ENCODE measurements around the gene ERO1A. TPM values are rescaled to one million over a fixed set of nuclear protein-coding genes. Genes with fewer than 3 reads are reported as not detected.

Gene ERO1A
- total and polyA plus RNA-seq, 2 experiments from 2014 or later, result 38.8 to 57.9 TPM

DNA sequence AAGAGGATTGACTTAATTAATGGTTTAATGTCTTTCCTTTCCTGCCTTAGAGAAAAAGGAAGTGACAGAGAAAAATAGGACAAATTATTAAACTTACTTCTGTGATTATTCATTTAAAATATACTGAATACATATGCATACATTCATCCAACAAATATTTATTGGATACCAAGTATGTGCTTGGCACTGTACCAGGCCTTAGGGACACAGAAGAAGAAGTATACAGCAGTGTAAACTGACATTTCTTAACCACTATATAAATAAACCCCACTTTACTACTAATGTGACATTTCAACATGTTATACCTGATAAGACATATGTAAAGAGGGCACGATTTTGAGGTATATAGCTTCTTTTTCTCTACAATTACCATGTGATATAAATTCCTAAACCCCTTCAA lies 53.6 kb downstream of the ERO1A start:
- no peak overlapping the region for H3K27ac ChIP-seq
- no peak overlapping the region for H3K4me3 ChIP-seq
- no peaks in the 10 kb centered on the region for H3K9me3 ChIP-seq (ENCODE audit: low read depth)
- DNase-seq (ENCODE audit: low read depth in 1 of 2, low spot score in 1 of 2), result no peak
- TF ChIP-seq, protein P1, sequence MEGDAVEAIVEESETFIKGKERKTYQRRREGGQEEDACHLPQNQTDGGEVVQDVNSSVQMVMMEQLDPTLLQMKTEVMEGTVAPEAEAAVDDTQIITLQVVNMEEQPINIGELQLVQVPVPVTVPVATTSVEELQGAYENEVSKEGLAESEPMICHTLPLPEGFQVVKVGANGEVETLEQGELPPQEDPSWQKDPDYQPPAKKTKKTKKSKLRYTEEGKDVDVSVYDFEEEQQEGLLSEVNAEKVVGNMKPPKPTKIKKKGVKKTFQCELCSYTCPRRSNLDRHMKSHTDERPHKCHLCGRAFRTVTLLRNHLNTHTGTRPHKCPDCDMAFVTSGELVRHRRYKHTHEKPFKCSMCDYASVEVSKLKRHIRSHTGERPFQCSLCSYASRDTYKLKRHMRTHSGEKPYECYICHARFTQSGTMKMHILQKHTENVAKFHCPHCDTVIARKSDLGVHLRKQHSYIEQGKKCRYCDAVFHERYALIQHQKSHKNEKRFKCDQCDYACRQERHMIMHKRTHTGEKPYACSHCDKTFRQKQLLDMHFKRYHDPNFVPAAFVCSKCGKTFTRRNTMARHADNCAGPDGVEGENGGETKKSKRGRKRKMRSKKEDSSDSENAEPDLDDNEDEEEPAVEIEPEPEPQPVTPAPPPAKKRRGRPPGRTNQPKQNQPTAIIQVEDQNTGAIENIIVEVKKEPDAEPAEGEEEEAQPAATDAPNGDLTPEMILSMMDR (IDR thresholded peaks at IDR 0.05; ENCODE audit: low read depth, low read length), result no peak
- no peaks in the 10 kb centered on the region for H3K4me1 ChIP-seq (ENCODE audit: low read depth)
- H3K36me3 ChIP-seq, result peaks cover 18% of the 10 kb centered on the region
- no peaks in the 10 kb centered on the region for H3K27me3 ChIP-seq

DNA sequence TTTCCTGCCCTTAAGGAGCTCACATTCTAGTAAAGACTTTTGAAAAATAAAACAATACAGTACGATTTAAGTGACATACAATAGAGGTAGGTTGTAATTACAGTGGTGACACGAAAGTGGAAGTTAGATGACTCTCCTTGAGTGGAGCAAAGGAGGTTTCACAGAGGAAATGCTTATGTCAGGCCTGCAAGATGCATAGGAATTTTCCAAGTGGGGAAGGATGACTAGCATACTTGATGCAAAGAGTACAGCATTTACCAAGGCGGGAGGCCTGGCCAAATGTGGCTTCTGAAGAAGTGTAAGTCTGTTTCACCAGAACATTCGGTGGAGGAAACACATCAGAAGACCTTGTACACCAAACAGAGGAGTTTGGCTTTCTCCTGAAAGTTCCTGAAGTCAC lies 55.2 kb downstream of the ERO1A start:
- no peaks in the 10 kb centered on the region for H3K4me1 ChIP-seq (ENCODE audit: low read depth)
- no peaks in the 10 kb centered on the region for H3K9me3 ChIP-seq (ENCODE audit: low read depth)
- H3K27me3 ChIP-seq, result no peaks in the 10 kb centered on the region
- DNase-seq (ENCODE audit: low read depth in 1 of 2, low spot score in 1 of 2), result no peak
- TF ChIP-seq, protein P1 (IDR thresholded peaks at IDR 0.05; ENCODE audit: low read depth, low read length), result no peak
- H3K36me3 ChIP-seq, result peaks cover 10% of the 10 kb centered on the region
- H3K4me3 ChIP-seq, result no peak overlapping the region
- no peak overlapping the region for H3K27ac ChIP-seq

DNA sequence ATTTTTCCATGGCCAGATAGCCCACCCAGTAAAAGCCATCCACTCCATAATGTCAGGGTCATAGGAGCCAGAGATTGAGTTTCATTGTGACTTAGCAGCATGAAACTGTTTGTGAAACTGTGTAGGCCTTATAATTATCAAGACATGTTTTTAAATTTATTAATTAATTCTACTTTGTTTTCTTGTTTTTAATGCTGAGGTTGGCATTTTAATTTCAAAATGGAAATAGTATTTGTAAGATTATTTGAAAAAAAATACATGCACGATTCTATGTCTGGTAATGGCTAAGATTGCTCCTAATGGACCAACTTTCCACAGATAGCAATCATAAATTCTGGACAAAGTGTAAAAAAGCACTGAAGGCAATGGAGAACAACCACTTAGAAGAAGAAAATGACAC lies 75.7 kb downstream of the ERO1A start:
- DNase-seq (ENCODE audit: low read depth in 1 of 2, low spot score in 1 of 2), result no peak
- Histone ChIP-seq H3K4me1 (ENCODE audit: low read depth) (no peaks in the 10 kb centered on the region), H3K4me3 (no peak overlapping the region), H3K27me3 (no peaks in the 10 kb centered on the region), H3K27ac (no peak overlapping the region), H3K36me3 (no peaks in the 10 kb centered on the region), H3K9me3 (ENCODE audit: low read depth) (no peaks in the 10 kb centered on the region)
- TF ChIP-seq, protein P1 (IDR thresholded peaks at IDR 0.05; ENCODE audit: low read depth, low read length), result no peak

DNA sequence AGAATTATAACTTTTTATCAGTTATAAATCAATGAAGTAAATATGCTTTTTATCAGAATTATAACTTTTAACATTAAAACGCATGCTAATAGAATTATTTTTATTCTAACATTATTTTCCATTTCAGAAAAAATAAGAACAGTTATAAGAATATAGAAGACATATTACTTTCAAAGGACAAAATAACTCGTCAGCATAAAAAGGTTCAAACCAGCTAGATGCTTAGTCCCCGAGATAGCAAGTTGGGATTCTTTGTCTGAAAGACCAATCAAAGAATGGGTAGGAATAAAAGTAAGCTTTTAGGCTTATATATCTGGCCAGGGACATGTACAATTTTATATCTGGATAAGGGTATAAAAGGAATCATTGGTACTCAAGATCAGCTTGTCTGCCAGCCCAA lies 76.8 kb downstream of the ERO1A start:
- no peak overlapping the region for H3K27ac ChIP-seq
- no peaks in the 10 kb centered on the region for H3K27me3 ChIP-seq
- TF ChIP-seq, protein P1 (IDR thresholded peaks at IDR 0.05; ENCODE audit: low read depth, low read length), result no peak
- no peak overlapping the region for H3K4me3 ChIP-seq
- no peaks in the 10 kb centered on the region for H3K4me1 ChIP-seq (ENCODE audit: low read depth)
- no peaks in the 10 kb centered on the region for H3K9me3 ChIP-seq (ENCODE audit: low read depth)
- no peaks in the 10 kb centered on the region for H3K36me3 ChIP-seq
- no peak for DNase-seq (ENCODE audit: low read depth in 1 of 2, low spot score in 1 of 2)

DNA sequence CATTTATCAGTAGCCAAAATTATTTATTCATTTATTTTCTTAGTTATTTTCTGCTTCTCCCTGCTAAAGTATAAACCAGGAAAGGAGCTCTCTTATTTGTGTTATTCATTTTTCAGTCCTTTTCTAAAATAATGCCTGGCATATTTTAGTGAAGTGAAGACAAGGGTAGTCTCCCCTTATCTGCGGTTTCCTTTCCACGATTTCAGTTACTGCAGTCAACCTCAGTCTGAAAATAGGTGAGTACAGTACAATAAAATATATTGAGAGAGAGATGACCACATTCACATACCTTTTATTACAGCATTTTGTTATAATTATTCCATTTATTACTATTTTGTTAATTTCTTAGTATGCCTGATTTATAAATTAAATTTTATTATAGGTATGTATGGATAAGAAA lies 85.2 kb downstream of the ERO1A start:
- no peaks in the 10 kb centered on the region for H3K27me3 ChIP-seq
- no peaks in the 10 kb centered on the region for H3K9me3 ChIP-seq (ENCODE audit: low read depth)
- H3K36me3 ChIP-seq, result no peaks in the 10 kb centered on the region
- DNase-seq (ENCODE audit: low read depth in 1 of 2, low spot score in 1 of 2), result no peak
- TF ChIP-seq, protein P1 (IDR thresholded peaks at IDR 0.05; ENCODE audit: low read depth, low read length), result no peak
- no peak overlapping the region for H3K4me3 ChIP-seq
- H3K27ac ChIP-seq, result no peak overlapping the region
- no peaks in the 10 kb centered on the region for H3K4me1 ChIP-seq (ENCODE audit: low read depth)
